Measurements from ENCODE around the gene MTHFD2.

Gene MTHFD2

DNA sequence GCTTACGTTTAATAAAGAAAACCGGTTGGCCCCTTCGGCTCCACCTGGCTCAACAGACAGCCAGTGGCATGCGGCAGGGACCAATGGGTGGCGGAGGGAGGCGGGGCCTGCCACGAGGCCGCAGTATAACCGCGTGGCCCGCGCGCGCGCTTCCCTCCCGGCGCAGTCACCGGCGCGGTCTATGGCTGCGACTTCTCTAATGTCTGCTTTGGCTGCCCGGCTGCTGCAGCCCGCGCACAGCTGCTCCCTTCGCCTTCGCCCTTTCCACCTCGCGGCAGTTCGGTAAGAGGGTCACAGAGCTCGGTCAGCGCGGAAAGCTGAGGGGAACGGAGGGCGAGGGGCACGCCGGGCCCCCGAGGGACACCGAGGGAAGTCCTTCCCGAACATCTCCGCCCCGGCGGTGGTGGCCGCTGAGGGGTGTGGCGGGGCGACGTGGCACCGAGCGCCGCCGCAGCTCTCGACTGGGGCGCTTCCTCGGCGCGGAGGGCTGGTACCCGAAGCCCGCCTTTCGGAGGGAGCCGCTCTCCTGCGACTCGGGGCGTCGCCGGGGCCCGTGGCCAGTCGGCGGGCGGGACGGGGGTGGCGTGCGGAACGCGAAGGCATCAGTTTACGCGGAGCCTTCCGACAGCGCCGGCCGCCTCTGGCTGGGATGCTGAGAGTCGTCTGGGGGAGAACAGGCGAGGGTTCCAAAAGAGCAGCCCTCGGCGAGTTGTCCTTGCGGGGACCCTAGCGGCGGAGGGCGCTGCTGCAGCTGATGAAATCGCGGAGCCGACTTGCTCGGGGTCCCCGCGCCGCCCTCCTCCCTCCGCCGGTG lies at the start of gene MTHFD2:
Gene MTHFD2 (plus strand): TSS at position 155 of the 814 bp plus-strand sequence. CDS start 27 bp downstream, at position 182.
- TF ChIP-seq CTCF (IDR thresholded peaks at IDR 0.05; ENCODE audit: insufficient read depth, low read length, missing control alignments) = peak; percentile 97
- POLR2A ChIA-PET = interaction anchor here (0.7 to 3.4 kb wide), 10 partner anchors 9 to 342 kb away, joined by 3 to 29 read pairs (median 4); partner anchors contain the start of gene MOB1A
- CTCF ChIA-PET = interaction anchor here (0.9 to 3.8 kb wide), 10 partner anchors 10 to 382 kb away, joined by 3 to 31 read pairs (median 6); partner anchors contain the start of genes BOLA3 and MOB1A
- DNase-seq (ENCODE audit: low read depth, low spot score) = peak; percentile 85
- H3K4me3 ChIP-seq (ENCODE audit: low read depth, low read length) = peak within 1 kb of the TSS; percentile 99

DNA sequence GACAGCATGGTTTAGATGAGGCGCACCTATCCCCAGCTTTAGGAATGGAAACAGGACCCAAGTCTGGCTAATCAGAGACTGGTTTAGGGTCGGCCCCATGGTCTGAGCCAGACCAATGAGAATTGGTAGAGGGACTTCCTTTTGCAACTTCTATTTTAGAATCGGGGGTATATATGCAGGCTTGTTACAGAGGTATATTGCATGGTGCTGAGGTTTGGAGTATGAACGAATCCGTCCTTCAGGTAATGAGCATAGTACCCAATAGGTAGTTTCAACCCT lies 49.2 kb upstream of the MTHFD2 start:
- CTCF ChIA-PET = interaction anchor here (1.0 to 13.0 kb wide), 9 partner anchors 8 to 325 kb away, joined by 3 to 221 read pairs (median 6); partner anchors contain the start of gene STAMBP
- no peak overlapping the region for H3K4me3 ChIP-seq (ENCODE audit: low read depth, low read length)
- no peak for TF ChIP-seq CTCF (IDR thresholded peaks at IDR 0.05; ENCODE audit: insufficient read depth, low read length, missing control alignments)
- no peak for DNase-seq (ENCODE audit: low read depth, low spot score)
- POLR2A ChIA-PET = interaction anchor here (0.6 kb wide), 1 partner anchor 55 kb away, joined by 3 read pairs; no protein-coding TSS in a partner anchor

DNA sequence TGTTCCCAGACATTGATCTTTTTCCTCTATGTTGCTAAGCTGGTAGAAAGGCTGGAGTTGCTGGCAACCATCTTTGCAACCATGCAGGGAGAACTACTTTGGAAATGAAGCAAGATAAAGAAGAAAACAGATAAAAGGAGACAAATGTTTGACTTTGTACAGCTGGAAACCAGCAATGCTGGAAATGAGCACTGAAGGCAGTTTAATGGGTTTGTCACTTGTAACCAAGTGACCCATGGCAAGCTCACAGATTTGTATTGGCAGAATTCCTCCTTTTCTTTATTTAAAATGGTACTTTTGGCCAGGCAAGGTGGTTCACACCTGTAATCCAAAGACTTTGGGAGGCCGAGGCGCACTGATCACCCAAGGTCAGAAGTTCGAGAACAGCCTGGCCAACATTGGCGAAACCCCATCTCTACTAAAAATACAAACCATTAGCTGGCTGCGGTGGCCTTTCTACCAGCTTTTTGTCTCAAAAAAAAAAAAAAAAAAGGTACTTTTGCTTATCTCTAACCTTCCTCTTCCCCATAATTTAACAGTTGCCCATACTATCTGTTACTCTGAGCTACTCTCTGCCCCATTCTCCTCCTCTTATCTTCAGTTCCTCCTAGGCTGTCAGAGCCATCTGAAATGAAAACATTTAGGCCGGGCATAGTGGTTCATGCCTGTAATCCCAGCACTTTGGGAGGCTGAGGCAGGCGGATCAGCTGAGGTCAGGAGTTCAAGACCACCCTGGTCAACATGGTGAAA lies 48.7 kb upstream of the MTHFD2 start:
- H3K4me3 ChIP-seq (ENCODE audit: low read depth, low read length) = no peak overlapping the region

GRCh38 chr2:74152954-74153353 lies 45.5 kb upstream of the MTHFD2 start:
- no peak for TF ChIP-seq CTCF (IDR thresholded peaks at IDR 0.05; ENCODE audit: insufficient read depth, low read length, missing control alignments)
- DNase-seq (ENCODE audit: low read depth, low spot score) = no peak
- CTCF ChIA-PET = interaction anchor here (13.0 kb wide), 1 partner anchor 329 kb away, joined by 221 read pairs; the partner anchor contains the start of gene STAMBP
- no peak overlapping the region for H3K4me3 ChIP-seq (ENCODE audit: low read depth, low read length)
- POLR2A ChIA-PET = no interaction called here

More for the DNA sequence above, 48.7 kb upstream of the MTHFD2 start:
- ChIA-PET CTCF (interaction anchor here (0.8 to 13.0 kb wide), 8 partner anchors 11 to 325 kb away, joined by 3 to 221 read pairs (median 8); partner anchors contain the start of genes MOB1A and STAMBP), POLR2A (interaction anchor here (0.6 to 1.6 kb wide), 2 partner anchors 29 to 55 kb away, joined by 3 to 6 read pairs; partner anchors contain the start of gene MOB1A)
- DNase-seq (ENCODE audit: low read depth, low spot score) = no peak
- no peak for TF ChIP-seq CTCF (IDR thresholded peaks at IDR 0.05; ENCODE audit: insufficient read depth, low read length, missing control alignments)

DNA sequence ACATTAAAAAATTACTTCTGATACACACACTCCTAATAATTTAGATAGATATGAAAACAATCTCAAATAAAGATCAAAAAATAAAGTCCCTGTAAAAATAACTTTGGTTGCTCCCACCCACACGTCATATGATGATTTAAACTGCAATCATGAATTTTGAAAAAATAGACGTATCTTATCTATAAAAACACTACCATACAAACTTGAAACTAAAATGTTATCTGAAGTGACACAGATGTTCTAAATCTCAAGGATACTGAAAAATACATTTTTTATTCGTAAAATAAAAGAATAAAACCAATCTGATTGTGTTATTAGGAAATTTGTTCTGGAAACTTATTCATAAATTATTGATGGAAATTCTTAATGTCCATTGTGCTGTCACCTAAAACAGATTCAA lies 42.6 kb upstream of the MTHFD2 start:
- no peak for DNase-seq (ENCODE audit: low read depth, low spot score)
- POLR2A ChIA-PET = interaction anchor here (1.0 to 1.1 kb wide), 2 partner anchors 13 to 23 kb away, joined by 3 to 7 read pairs; partner anchors contain the start of gene MOB1A
- no peak for TF ChIP-seq CTCF (IDR thresholded peaks at IDR 0.05; ENCODE audit: insufficient read depth, low read length, missing control alignments)
- no peak overlapping the region for H3K4me3 ChIP-seq (ENCODE audit: low read depth, low read length)
- CTCF ChIA-PET = interaction anchor here (1.0 to 13.0 kb wide), 3 partner anchors 8 to 331 kb away, joined by 5 to 221 read pairs (median 5); partner anchors contain the start of genes BOLA3, MOB1A and STAMBP

Measured in AG04449 (cell line).